IMR-90 (cell line): ENCODE results near the gene GMCL1. TPM values are rescaled to one million over a fixed set of nuclear protein-coding genes. Genes with fewer than 3 reads are reported as not detected.

Source experiments
- ATAC-seq: fragments of 200-7000 bp; cut with Tn5 transposase; 2 replicates; pipeline ENCODE4 v1.9.1; 2020; ENCODE audit warnings: low read depth, mild to moderate bottlenecking, moderate library complexity
- BruUV-seq: library from RNA; stranded (reverse); fragments of 400-500 nt; replicated peaks from 2 replicates; lab custom pipeline; 2021; lab: Mats Ljungman, UMichigan
- CTCF ChIA-PET: fragments of 300-600 bp; formaldehyde crosslinking; extraction: SDS; loops from one replicate; lab custom pipeline; 2021; ENCODE audit warnings: antibody characterized with exemption; lab: Yijun Ruan, JAX
- POLR2A ChIA-PET: fragments of 300-600 bp; sonication (Branson Sonifier 250); formaldehyde crosslinking; loops from one replicate; lab custom pipeline; 2022; ENCODE audit warnings: antibody characterized with exemption; ENCODE audit not compliant: unreplicated experiment; lab: Charles Lee
- DNase-seq: peaks from one replicate; pipeline ENCODE4 v3.0.0; 2013
- H2AFZ ChIP-seq: replicated peaks from 2 replicates; pipeline ENCODE3; 2013; ENCODE audit warnings: low read length, mild to moderate bottlenecking; ENCODE audit not compliant: poor library complexity
- H2AK5ac ChIP-seq: 2 replicates; pipeline ENCODE4 v1.6.1; 2013; ENCODE audit warnings: low read depth, low read length, inconsistent platforms
- H2AK9ac ChIP-seq: replicated peaks from 2 replicates; pipeline ENCODE3; 2013; ENCODE audit warnings: mild to moderate bottlenecking, low read depth, low read length, moderate library complexity; ENCODE audit not compliant: poor library complexity
- H2BK120ac ChIP-seq: 2 replicates; pipeline ENCODE4 v1.6.1; 2013; ENCODE audit warnings: low read depth, low read length, inconsistent platforms
- H2BK15ac ChIP-seq: 3 replicates; pipeline ENCODE4 v1.6.1; 2013; ENCODE audit warnings: low read depth, low read length, inconsistent platforms
- H2BK20ac ChIP-seq: 2 replicates; pipeline ENCODE4 v1.6.1; 2013; ENCODE audit warnings: low read depth, mild to moderate bottlenecking, inconsistent platforms, low read length, moderate library complexity
- H2BK5ac ChIP-seq: 2 replicates; pipeline ENCODE4 v1.6.1; 2013; ENCODE audit warnings: mild to moderate bottlenecking, low read depth, low read length, inconsistent platforms; ENCODE audit not compliant: poor library complexity, severe bottlenecking
- H3K14ac ChIP-seq: replicated peaks from 2 replicates; pipeline ENCODE4 v1.6.1; 2013; ENCODE audit warnings: low read depth, low read length, inconsistent platforms
- H3K18ac ChIP-seq: 2 replicates; pipeline ENCODE4 v1.6.1; 2013; ENCODE audit warnings: low read depth, low read length, control low read depth
- H3K23ac ChIP-seq: 2 replicates; pipeline ENCODE4 v1.6.1; 2013; ENCODE audit warnings: low read depth, low read length, inconsistent platforms
- H3K27ac ChIP-seq: 2 replicates; pipeline ENCODE4 v1.5.1; 2013; ENCODE audit warnings: mild to moderate bottlenecking, control low read depth, low read length; ENCODE audit not compliant: insufficient read depth
- H3K27me3 ChIP-seq: 2 replicates; pipeline ENCODE4 v1.6.1; 2013; ENCODE audit warnings: low read length; ENCODE audit not compliant: control insufficient read depth, insufficient read depth
- H3K36me3 ChIP-seq: 2 replicates; pipeline ENCODE4 v1.6.1; 2013; ENCODE audit warnings: low read length, mixed read lengths; ENCODE audit not compliant: control insufficient read depth, insufficient read depth
- H3K4ac ChIP-seq: 2 replicates; pipeline ENCODE4 v1.6.1; 2013; ENCODE audit warnings: low read depth, low read length, inconsistent platforms
- H3K4me1 ChIP-seq: 2 replicates; pipeline ENCODE4 v1.6.1; 2013; ENCODE audit warnings: low read length, mixed read lengths; ENCODE audit not compliant: control insufficient read depth, insufficient read depth
- H3K4me2 ChIP-seq: 2 replicates; pipeline ENCODE4 v1.6.1; 2013; ENCODE audit warnings: low read depth, mild to moderate bottlenecking, control low read depth, low read length, moderate library complexity
- H3K4me3 ChIP-seq: 2 replicates; pipeline ENCODE4 v1.5.1; 2013; ENCODE audit warnings: low read depth, mild to moderate bottlenecking, control low read depth, low read length, moderate library complexity; ENCODE audit not compliant: insufficient read depth
- H3K56ac ChIP-seq: 2 replicates; pipeline ENCODE4 v1.6.1; 2013; ENCODE audit warnings: low read length, inconsistent platforms; ENCODE audit not compliant: insufficient read depth; ENCODE audit errors: extremely low read depth
- H3K79me1 ChIP-seq, 2 experiments: 2 replicates each; pipeline ENCODE4 v1.6.1; 2013; ENCODE audit warnings: low read length in 2 of 2, inconsistent platforms in 1 of 2, low read depth in 1 of 2
- H3K9ac ChIP-seq: 2 replicates; pipeline ENCODE4 v1.6.1; 2013; ENCODE audit warnings: low read depth, low read length, control low read depth
- H3K9me1 ChIP-seq: 2 replicates; pipeline ENCODE4 v1.6.1; 2013; ENCODE audit warnings: low read length, inconsistent platforms; ENCODE audit not compliant: insufficient read depth
- H3K9me3 ChIP-seq: 2 replicates; pipeline ENCODE4 v1.6.1; 2013; ENCODE audit warnings: low read length; ENCODE audit not compliant: control insufficient read depth, insufficient read depth
- H4K20me1 ChIP-seq: 2 replicates; pipeline ENCODE4 v1.6.1; 2013; ENCODE audit warnings: low read length, inconsistent platforms; ENCODE audit not compliant: insufficient read depth
- H4K5ac ChIP-seq: 2 replicates; pipeline ENCODE4 v1.6.1; 2013; ENCODE audit warnings: mild to moderate bottlenecking, low read depth, low read length, control low read depth
- H4K8ac ChIP-seq, 2 experiments: 2 replicates each; pipeline ENCODE4 v1.6.1; 2013; ENCODE audit warnings: low read depth in 2 of 2, low read length in 2 of 2, control low read depth in 1 of 2, inconsistent platforms in 1 of 2
- H4K91ac ChIP-seq: 2 replicates; pipeline ENCODE4 v1.6.1; 2013; ENCODE audit warnings: low read depth, low read length, inconsistent platforms; ENCODE audit not compliant: insufficient read depth
- BHLHE40 ChIP-seq: fragments of 150-350 bp; IDR thresholded peaks from 2 replicates; pipeline ENCODE4 v1.6.1; 2016; ENCODE audit warnings: mild to moderate bottlenecking, low read depth, low read length
- CEBPB ChIP-seq: IDR thresholded peaks from 2 replicates; pipeline ENCODE4 v1.6.1; 2012; ENCODE audit warnings: low read depth, low read length, improper control_type of control experiment
- ELK1 ChIP-seq: fragments of 150-350 bp; IDR thresholded peaks from 2 replicates; pipeline ENCODE4 v1.6.1; 2016; ENCODE audit warnings: low read depth, mild to moderate bottlenecking, low read length, moderate library complexity, borderline replicate concordance
- FOS ChIP-seq: fragments of 150-350 bp; IDR thresholded peaks from 2 replicates; pipeline ENCODE4 v1.6.1; 2016; ENCODE audit warnings: low read depth, low read length
- MAFK ChIP-seq: IDR thresholded peaks from 2 replicates; pipeline ENCODE4 v1.6.1; 2012; ENCODE audit warnings: low read depth, low read length, improper control_type of control experiment
- MAZ ChIP-seq: IDR thresholded peaks from 2 replicates; pipeline ENCODE4 v1.6.1; 2012; ENCODE audit warnings: low read depth, mild to moderate bottlenecking, low read length, improper control_type of control experiment, moderate library complexity, borderline replicate concordance
- MXI1 ChIP-seq: IDR thresholded peaks from 2 replicates; pipeline ENCODE4 v1.6.1; 2012; ENCODE audit warnings: low read depth, mild to moderate bottlenecking, low read length, moderate library complexity, borderline replicate concordance
- NFE2L2 ChIP-seq: fragments of 150-350 bp; IDR thresholded peaks from 2 replicates; pipeline ENCODE4 v1.6.1; 2016; ENCODE audit warnings: low read depth, mild to moderate bottlenecking, low read length
- POLR2A ChIP-seq: IDR thresholded peaks from 2 replicates; pipeline ENCODE4 v1.6.1; 2012; ENCODE audit warnings: mild to moderate bottlenecking, low read depth, low read length
- RAD21 ChIP-seq: IDR thresholded peaks from 2 replicates; pipeline ENCODE4 v1.6.1; 2012; ENCODE audit warnings: low read length, improper control_type of control experiment
- RCOR1 ChIP-seq: IDR thresholded peaks from 2 replicates; pipeline ENCODE4 v1.6.1; 2012; ENCODE audit warnings: mild to moderate bottlenecking, low read length, improper control_type of control experiment; ENCODE audit not compliant: insufficient replicate concordance
- RFX5 ChIP-seq: IDR thresholded peaks from 2 replicates; pipeline ENCODE4 v1.8.0; 2012; ENCODE audit warnings: low read depth, mild to moderate bottlenecking, low read length, moderate library complexity
- SMC3 ChIP-seq: fragments of 150-350 bp; IDR thresholded peaks from 2 replicates; pipeline ENCODE4 v1.6.1; 2016; ENCODE audit warnings: low read depth, mild to moderate bottlenecking, antibody characterized with exemption, low read length, moderate library complexity
- USF2 ChIP-seq: fragments of 150-350 bp; IDR thresholded peaks from 2 replicates; pipeline ENCODE4 v1.6.1; 2017; ENCODE audit warnings: mild to moderate bottlenecking, antibody characterized with exemption, low read length, low read depth
- WGBS, 2 experiments: methylation state at CpG; one replicate each; pipeline versions ENCODE4 v1.1.5 to v1.1.7; 2013; ENCODE audit warnings: missing lambda C conversion rate in 2 of 2; ENCODE audit not compliant: insufficient read length in 1 of 2; ENCODE audit errors: extremely low coverage in 2 of 2; 5-methylcytosine and 5-hydroxymethylcytosine counted together
- dilution Hi-C: fragments of 300-500 bp; cut with HindIII; formaldehyde crosslinking; loops from one replicate; pipeline ENCODE4 v1.14.3; 2018; ENCODE audit warnings: low sequenced_read_pairs; ENCODE audit not compliant: unreplicated experiment
- in situ Hi-C: fragments of 300-500 bp; cut with MboI; formaldehyde crosslinking; loops from 3 replicates; pipeline ENCODE4 v1.14.3; 2019; ENCODE audit warnings: low sequenced_read_pairs, inconsistent platforms, mixed read lengths
- intact Hi-C: fragments of 100-400 bp; cut with micrococcal nuclease; formaldehyde crosslinking; loops from 2 replicates; pipeline ENCODE4 v1.10.0; 2022
- polyA plus RNA-seq, 3 experiments: library from polyadenylated mRNA; depleted of rRNA; stranded (reverse); fragments of >200 nt; gene quantifications; 2 replicates each; pipeline ENCODE4 v1.2.3, GENCODE V29; 2012; ENCODE audit warnings: low replicate concordance in 1 of 3
- total RNA-seq: library from RNA; depleted of rRNA; stranded (reverse); fragments of >200 nt; gene quantifications from 2 replicates; pipeline ENCODE4 v1.2.3, GENCODE V29; 2012

The GMCL1 gene
- total and polyA plus RNA-seq, 2 of the 4 experiments (the other 2 are of a cell fraction) = 2.8 to 3.4 TPM

GRCh38 chr2:69893684-69894551 is 64.5 kb downstream of the GMCL1 start, which contains the start of gene SNRNP27:
TSS of gene SNRNP27 (plus strand) at chr2:69893956. CDS start at chr2:69893985, 29 bp downstream.
- Histone ChIP-seq H3K79me1 (peaks cover 11 to 30% of the 10 kb centered on the region in 2 experiments; a peak in 2 of 4 replicates), H3K4ac (peak within 1 kb of the TSS; percentile 80), H2AK9ac (peak within 1 kb of the TSS; percentile 67), H4K91ac (peak within 1 kb of the TSS; percentile 48; the same call in 1 of the 2 replicates), H2BK5ac (peak within 1 kb of the TSS; percentile 56), H3K9me3 (peaks cover 2% of the 10 kb centered on the region; the same call in 1 of the 2 replicates), H3K4me3 (peak within 1 kb of the TSS; percentile 78), H4K5ac (peak within 1 kb of the TSS; percentile 77), H3K14ac (peak within 1 kb of the TSS; percentile 86), H2AK5ac (peak within 1 kb of the TSS; percentile 20; the same call in 1 of the 2 replicates), H2BK120ac (peak within 1 kb of the TSS; percentile 22; the same call in 1 of the 2 replicates), H2BK15ac (peak within 1 kb of the TSS; percentile 18; the same call in 1 of the 3 replicates), H3K56ac (peak within 1 kb of the TSS; percentile 89), H3K9ac (peak within 1 kb of the TSS; percentile 90), H4K20me1 (no peaks in the 10 kb centered on the region; the same call in 1 of the 2 replicates), H3K9me1 (0 out of 2 replicates have a peak, but pooled peaks cover 2% of the 10 kb centered on the region), H3K36me3 (peaks cover 8% of the 10 kb centered on the region), H3K23ac (peak within 1 kb of the TSS; percentile 72; the same call in 1 of the 2 replicates), H3K27ac (peak within 1 kb of the TSS; percentile 82), H4K8ac (peak within 1 kb of the TSS; percentile 97 to 98), H2AFZ (peak within 1 kb of the TSS; percentile 91), H3K18ac (0 out of 2 replicates have a peak within 1 kb of the TSS, but pooled peaks have one; percentile 8), H3K4me2 (peak within 1 kb of the TSS; percentile 96), H3K4me1 (peaks cover 4% of the 10 kb centered on the region; the same call in 1 of the 2 replicates), H3K27me3 (no peaks in the 10 kb centered on the region), H2BK20ac (no peak within 1 kb of the TSS)
- intact Hi-C loops = loop anchor here (2.0 kb wide), 1 partner anchor 169 kb away; no protein-coding TSS in a partner anchor
- in situ Hi-C loops = no loop called here
- BruUV-seq = TSS peak; percentile 76
- dilution Hi-C loops = no loop called here
- ATAC-seq (peak; percentile 89), DNase-seq (peak; percentile 83)
- POLR2A ChIA-PET = interaction anchor here (0.6 to 1.3 kb wide), 2 partner anchors 12 to 20 kb away, joined by 3 to 7 read pairs; no protein-coding TSS in a partner anchor
- CTCF ChIA-PET = interaction anchor here (1.1 to 1.2 kb wide), 2 partner anchors 11 to 169 kb away, joined by 3 to 7 read pairs; no protein-coding TSS in a partner anchor
- WGBS, 2 experiments = 0% methylated on average over 6 of the region's 32 CpGs; no CpG with 5 or more reads in 1 of the 2 experiments
- TF ChIP-seq RCOR1 = no peak
- TF ChIP-seq SMC3 = no peak
- TF ChIP-seq MAZ = peak; percentile 74; the same call in 1 of the 2 replicates
- no peak for TF ChIP-seq RAD21
- TF ChIP-seq CEBPB = no peak
- no peak for TF ChIP-seq USF2
- no peak for TF ChIP-seq RFX5
- TF ChIP-seq ELK1 = 0 out of 2 replicates have a peak, but pooled peaks have one; percentile 1
- peak; percentile 25; the same call in 1 of the 2 replicates for TF ChIP-seq FOS
- TF ChIP-seq MAFK = no peak
- TF ChIP-seq MXI1 = peak; percentile 56; the same call in 1 of the 2 replicates
- 0 out of 2 replicates have a peak, but pooled peaks have one; percentile 40 for TF ChIP-seq POLR2A
- no peak for TF ChIP-seq NFE2L2
- TF ChIP-seq BHLHE40 = no peak
